ENCODE measurements around the gene ACBD3. TPM values are rescaled to one million over a fixed set of nuclear protein-coding genes. Genes with fewer than 3 reads are reported as not detected.
A peak's percentile ranks its signal among the peaks of the same experiment; 100 is the strongest.

Gene ACBD3
- total and polyA plus RNA-seq, 10 of the 15 experiments (the other 5 are each of a cell fraction or from before 2014, with no cell fraction given): 7.5 to 27.9 (median 20.3) TPM

DNA sequence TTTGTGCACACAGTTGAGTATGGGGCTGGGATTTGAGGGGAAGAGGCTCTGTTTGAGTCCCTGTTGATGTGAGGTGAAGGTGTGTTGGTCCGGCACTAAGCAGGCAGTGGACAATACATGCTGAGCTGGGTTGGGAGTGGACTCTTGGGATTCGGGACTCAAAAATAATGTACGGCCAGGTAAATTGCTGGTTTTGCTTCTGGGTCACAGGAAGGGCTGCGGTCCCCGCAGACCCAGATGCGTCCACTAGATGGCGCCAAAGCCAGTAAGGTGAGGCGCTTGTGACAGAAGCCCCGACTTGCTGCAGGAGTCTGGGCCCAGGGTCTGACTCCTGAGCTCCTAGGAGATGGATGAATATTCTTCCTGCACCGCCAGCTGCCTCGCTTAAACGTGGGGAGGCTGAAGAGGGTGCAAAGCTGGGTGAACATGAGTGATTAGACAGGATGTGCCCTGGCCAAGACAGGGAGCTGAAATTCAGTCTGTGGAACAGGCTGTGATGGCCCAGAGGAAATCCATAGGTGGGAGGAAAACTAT is 61.4 kb downstream of the ACBD3 start (continued):
- TF ChIP-seq, protein P1, sequence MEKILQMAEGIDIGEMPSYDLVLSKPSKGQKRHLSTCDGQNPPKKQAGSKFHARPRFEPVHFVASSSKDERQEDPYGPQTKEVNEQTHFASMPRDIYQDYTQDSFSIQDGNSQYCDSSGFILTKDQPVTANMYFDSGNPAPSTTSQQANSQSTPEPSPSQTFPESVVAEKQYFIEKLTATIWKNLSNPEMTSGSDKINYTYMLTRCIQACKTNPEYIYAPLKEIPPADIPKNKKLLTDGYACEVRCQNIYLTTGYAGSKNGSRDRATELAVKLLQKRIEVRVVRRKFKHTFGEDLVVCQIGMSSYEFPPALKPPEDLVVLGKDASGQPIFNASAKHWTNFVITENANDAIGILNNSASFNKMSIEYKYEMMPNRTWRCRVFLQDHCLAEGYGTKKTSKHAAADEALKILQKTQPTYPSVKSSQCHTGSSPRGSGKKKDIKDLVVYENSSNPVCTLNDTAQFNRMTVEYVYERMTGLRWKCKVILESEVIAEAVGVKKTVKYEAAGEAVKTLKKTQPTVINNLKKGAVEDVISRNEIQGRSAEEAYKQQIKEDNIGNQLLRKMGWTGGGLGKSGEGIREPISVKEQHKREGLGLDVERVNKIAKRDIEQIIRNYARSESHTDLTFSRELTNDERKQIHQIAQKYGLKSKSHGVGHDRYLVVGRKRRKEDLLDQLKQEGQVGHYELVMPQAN (conservative IDR thresholded peaks at IDR 0.05): no peak
- TF ChIP-seq CBX5 (IDR thresholded peaks at IDR 0.05; ENCODE audit: low read depth) (no peak), HDAC6 (IDR thresholded peaks at IDR 0.05; ENCODE audit: unreplicated experiment) (no peak), SREBF2 (IDR thresholded peaks at IDR 0.05; ENCODE audit: low read length) (no peak), ZNF274 (IDR thresholded peaks at IDR 0.05; ENCODE audit: insufficient read depth, insufficient read length) (no peak), FOS (IDR thresholded peaks at IDR 0.05; ENCODE audit: borderline replicate concordance, extremely low read depth, insufficient read length) (no peak), BRCA1 (IDR thresholded peaks at IDR 0.05; ENCODE audit: low read depth, low read length) (no peak), FOXM1 (IDR thresholded peaks at IDR 0.05; ENCODE audit: low read depth, low read length) (no peak), POLR2A (IDR thresholded peaks at IDR 0.05; ENCODE audit: low read depth, low read length) (no peak), KDM1A (IDR thresholded peaks at IDR 0.05; ENCODE audit: borderline replicate concordance) (no peak), BHLHE40 (IDR thresholded peaks at IDR 0.05; ENCODE audit: borderline replicate concordance in 1 of 2, low read depth in 2 of 2, low read length in 1 of 2) (0 out of 4 replicates have a peak, but pooled peaks of 1 of the 2 experiments have one; percentile 30), ZNF622 (IDR thresholded peaks at IDR 0.05) (no peak), IKZF2 (IDR thresholded peaks at IDR 0.05) (no peak), KLF5 (IDR thresholded peaks at IDR 0.05; ENCODE audit: partially characterized antibody) (no peak), GATAD2B (conservative IDR thresholded peaks at IDR 0.05; ENCODE audit: low read depth) (no peak), CEBPB (IDR thresholded peaks at IDR 0.05; ENCODE audit: borderline replicate concordance in 1 of 2, low read depth in 2 of 2, low read length in 2 of 2) (no peak), IKZF1 (conservative IDR thresholded peaks at IDR 0.05) (0 out of 2 replicates have a peak, but pooled peaks have one; percentile 13), ZSCAN29 (IDR thresholded peaks at IDR 0.05) (no peak), NFYB (IDR thresholded peaks at IDR 0.05; ENCODE audit: insufficient read depth, low read depth, low read length) (no peak), HDGF (IDR thresholded peaks at IDR 0.05) (no peak), ZNF24 (IDR thresholded peaks at IDR 0.05) (no peak), SUPT20H (IDR thresholded peaks at IDR 0.05; ENCODE audit: borderline replicate concordance, control insufficient read depth, low read depth, low read length) (no peak), CHD2 (IDR thresholded peaks at IDR 0.05; ENCODE audit: borderline replicate concordance, low read depth, low read length) (no peak), POLR2AphosphoS2 (IDR thresholded peaks at IDR 0.05; ENCODE audit: low read depth, low read length) (no peak), TCF7 (IDR thresholded peaks at IDR 0.05; ENCODE audit: borderline replicate concordance) (no peak)
- TF ChIP-seq, protein P2, sequence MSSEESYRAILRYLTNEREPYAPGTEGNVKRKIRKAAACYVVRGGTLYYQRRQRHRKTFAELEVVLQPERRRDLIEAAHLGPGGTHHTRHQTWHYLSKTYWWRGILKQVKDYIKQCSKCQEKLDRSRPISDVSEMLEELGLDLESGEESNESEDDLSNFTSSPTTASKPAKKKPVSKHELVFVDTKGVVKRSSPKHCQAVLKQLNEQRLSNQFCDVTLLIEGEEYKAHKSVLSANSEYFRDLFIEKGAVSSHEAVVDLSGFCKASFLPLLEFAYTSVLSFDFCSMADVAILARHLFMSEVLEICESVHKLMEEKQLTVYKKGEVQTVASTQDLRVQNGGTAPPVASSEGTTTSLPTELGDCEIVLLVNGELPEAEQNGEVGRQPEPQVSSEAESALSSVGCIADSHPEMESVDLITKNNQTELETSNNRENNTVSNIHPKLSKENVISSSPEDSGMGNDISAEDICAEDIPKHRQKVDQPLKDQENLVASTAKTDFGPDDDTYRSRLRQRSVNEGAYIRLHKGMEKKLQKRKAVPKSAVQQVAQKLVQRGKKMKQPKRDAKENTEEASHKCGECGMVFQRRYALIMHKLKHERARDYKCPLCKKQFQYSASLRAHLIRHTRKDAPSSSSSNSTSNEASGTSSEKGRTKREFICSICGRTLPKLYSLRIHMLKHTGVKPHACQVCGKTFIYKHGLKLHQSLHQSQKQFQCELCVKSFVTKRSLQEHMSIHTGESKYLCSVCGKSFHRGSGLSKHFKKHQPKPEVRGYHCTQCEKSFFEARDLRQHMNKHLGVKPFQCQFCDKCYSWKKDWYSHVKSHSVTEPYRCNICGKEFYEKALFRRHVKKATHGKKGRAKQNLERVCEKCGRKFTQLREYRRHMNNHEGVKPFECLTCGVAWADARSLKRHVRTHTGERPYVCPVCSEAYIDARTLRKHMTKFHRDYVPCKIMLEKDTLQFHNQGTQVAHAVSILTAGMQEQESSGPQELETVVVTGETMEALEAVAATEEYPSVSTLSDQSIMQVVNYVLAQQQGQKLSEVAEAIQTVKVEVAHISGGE (CRISPR knock-in tag; IDR thresholded peaks at IDR 0.05): no peak
- TF ChIP-seq, protein P3, sequence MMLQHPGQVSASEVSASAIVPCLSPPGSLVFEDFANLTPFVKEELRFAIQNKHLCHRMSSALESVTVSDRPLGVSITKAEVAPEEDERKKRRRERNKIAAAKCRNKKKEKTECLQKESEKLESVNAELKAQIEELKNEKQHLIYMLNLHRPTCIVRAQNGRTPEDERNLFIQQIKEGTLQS (IDR thresholded peaks at IDR 0.05; ENCODE audit: borderline replicate concordance, extremely low read depth, low read depth, low read length): no peak
- TF ChIP-seq, protein P4, sequence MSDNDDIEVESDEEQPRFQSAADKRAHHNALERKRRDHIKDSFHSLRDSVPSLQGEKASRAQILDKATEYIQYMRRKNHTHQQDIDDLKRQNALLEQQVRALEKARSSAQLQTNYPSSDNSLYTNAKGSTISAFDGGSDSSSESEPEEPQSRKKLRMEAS (IDR thresholded peaks at IDR 0.05; ENCODE audit: low read depth, low read length): no peak

Data from GM12878 (cell line).